AG09309 (cell line): Measurements from ENCODE around the gene CACNA1S.

Experiments used
- DNase-seq: peaks from one replicate; pipeline ENCODE4 v3.0.0-alpha.2; 2010; ENCODE audit warnings: low read depth
- H3K4me3 ChIP-seq: 2 replicates; pipeline ENCODE4 v1.5.1; 2011; ENCODE audit warnings: mild to moderate bottlenecking, low read depth, low read length, moderate library complexity; ENCODE audit not compliant: control insufficient read depth
- TF ChIP-seq, protein P1 (sequence below): IDR thresholded peaks from 2 replicates; pipeline ENCODE4 v1.5.1; 2011; ENCODE audit warnings: mild to moderate bottlenecking, low read depth, low read length, inconsistent platforms; ENCODE audit not compliant: insufficient read depth, control insufficient read depth; ENCODE audit errors: missing control alignments

CACNA1S gene

DNA sequence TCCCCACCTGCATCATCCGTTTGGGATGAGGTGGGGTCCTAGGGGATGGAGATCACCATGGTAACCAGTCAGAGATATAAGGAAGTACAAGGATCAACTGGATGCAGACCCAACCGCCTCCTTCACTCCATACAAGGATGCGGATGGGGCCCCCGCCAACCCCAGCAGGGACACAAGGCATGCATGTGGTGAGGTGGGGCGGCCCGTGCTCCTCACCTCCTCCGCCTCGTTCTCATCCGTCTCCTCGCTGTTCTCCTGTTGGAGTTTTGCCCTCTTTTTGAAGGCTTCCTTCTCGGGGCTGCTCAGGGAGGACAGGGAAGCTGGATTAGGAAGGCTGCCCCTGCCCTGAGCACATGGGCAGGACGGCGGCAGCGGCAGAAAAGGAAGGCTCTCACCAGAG lies 112.6 kb downstream of the CACNA1S start:
- TF ChIP-seq, protein P1, sequence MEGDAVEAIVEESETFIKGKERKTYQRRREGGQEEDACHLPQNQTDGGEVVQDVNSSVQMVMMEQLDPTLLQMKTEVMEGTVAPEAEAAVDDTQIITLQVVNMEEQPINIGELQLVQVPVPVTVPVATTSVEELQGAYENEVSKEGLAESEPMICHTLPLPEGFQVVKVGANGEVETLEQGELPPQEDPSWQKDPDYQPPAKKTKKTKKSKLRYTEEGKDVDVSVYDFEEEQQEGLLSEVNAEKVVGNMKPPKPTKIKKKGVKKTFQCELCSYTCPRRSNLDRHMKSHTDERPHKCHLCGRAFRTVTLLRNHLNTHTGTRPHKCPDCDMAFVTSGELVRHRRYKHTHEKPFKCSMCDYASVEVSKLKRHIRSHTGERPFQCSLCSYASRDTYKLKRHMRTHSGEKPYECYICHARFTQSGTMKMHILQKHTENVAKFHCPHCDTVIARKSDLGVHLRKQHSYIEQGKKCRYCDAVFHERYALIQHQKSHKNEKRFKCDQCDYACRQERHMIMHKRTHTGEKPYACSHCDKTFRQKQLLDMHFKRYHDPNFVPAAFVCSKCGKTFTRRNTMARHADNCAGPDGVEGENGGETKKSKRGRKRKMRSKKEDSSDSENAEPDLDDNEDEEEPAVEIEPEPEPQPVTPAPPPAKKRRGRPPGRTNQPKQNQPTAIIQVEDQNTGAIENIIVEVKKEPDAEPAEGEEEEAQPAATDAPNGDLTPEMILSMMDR = no peak
- no peak overlapping the region for H3K4me3 ChIP-seq
- no peak for DNase-seq

DNA sequence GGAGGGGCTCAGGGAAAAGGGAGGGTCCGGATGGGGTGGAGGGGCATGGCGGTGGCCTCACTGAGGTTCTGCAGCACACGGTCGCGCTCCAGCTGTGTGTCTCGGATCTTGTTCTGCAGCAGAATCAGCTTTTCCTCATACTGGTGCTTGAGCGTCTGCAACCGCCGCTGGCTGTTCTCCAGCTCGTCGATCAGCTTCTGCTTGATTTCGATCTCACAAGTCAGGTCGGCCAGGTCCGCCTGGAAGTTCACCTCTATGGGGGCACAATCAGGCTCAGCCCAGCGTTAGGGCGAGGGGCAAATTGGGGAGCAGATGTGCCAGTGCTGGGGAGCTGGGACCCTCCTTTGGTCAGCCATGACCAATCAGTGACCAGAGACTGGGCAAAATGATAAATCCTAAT lies 113.9 kb downstream of the CACNA1S start:
- H3K4me3 ChIP-seq = no peak overlapping the region
- TF ChIP-seq, protein P1 = no peak
- no peak for DNase-seq

DNA sequence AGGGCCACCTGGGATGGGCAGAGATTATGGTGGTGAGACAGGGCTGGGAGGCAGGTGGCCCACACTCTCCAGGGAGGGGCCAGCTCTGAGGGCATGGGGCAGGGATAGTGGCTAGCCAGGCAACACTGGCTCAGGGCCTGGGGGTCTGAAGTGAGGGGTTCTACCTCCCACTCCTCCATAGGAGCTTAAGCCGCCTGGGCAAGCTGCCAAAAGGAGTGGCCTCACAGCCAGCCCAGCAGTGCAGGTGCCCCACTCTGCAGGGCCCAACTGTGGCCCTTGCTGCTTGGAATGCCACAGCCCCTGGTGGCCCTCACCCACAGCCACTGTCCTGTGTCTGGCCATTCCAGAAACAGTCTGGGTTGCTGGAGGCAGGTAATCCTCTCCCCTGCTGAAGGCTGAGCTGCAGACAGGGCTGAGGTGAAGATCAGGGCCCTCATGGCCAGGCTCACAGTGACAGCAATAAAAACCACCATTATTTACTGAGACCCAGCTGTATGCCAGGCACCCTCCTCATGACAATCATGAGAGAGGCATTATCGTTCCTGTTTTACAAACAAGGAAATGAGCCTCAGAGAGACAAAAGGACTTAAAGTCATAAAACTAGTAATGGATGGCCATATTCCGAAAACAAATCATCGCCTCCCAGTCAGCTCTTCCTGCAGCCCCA lies 119.7 kb downstream of the CACNA1S start:
- TF ChIP-seq, protein P1 = no peak
- H3K4me3 ChIP-seq = no peak overlapping the region
- no peak for DNase-seq

DNA sequence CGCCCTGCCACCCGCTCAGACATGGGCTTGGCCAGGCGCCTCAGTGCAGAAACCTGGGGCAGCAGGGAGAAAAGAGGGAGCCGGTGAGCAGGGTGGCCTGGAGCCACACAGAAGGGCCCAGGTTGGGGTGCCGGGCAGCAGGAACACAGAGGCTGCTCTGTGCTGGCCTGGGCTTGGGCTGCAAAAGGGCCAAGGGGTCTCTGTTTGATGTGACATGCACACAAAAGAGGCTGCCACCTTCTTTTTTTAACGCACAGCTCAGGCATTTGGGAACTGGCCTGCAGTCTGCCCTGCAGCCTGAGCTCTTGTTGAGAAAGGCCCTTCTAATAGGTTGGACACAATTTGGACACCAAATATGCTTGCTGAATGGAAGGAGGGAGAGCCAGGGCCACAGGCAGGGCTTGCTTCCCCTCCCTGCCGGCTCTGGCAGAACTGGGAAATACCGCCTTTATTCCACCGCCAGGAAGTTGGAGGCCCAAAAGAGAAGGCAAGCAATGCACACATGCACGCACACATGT lies 121.1 kb downstream of the CACNA1S start:
- DNase-seq = no peak
- TF ChIP-seq, protein P1 = no peak
- H3K4me3 ChIP-seq = no peak overlapping the region

DNA sequence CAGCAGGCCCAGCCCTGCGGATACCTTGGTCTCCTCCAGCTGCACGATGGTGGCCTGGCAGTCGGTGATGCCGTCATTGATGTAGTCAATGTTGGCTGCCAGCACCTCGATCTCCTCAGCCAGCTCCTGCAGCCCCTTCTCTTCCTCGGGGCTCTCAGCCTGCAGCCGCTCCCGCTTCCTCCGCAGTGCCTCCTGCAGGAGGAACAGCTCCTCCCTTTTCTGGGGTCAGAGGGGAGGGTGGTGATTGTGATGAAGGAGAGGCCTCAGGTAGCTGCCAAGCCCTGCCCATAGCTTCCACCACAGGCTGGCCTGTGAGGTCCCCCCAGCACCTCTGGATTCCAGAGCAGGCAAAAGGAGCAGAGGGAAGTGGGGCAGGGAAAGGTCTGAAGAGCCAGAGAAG lies 122.1 kb downstream of the CACNA1S start:
- TF ChIP-seq, protein P1 = no peak
- no peak for DNase-seq
- H3K4me3 ChIP-seq = no peak overlapping the region
